Stimulated activated CD4-positive, alpha-beta T cell treated with anti-CD3 and anti-CD28 coated beads, TNF-alpha, amount 100 ng/mL, for 4 hours (primary cell): Measurements from ENCODE around the gene EPN1.

Experiments used
- DNase-seq, 3 experiments: peaks; one replicate each; pipeline ENCODE4 v3.0.0-alpha.2; 2020; ENCODE audit warnings: low read depth in 3 of 3

EPN1 gene

GRCh38 chr19:55679343-55680257, 4.6 kb downstream of the EPN1 start:
- DNase-seq: no peak

GRCh38 chr19:55680339-55681130, 5.5 kb downstream of the EPN1 start:
- DNase-seq: no peak

GRCh38 chr19:55681131-55682092, 6.4 kb downstream of the EPN1 start:
- no peak for DNase-seq

- no peak for DNase-seq
These were observed 8.6 kb downstream of the EPN1 start for GRCh38 chr19:55683449-55684261.

- DNase-seq: no peak
These were observed 10.1 kb downstream of the EPN1 start for GRCh38 chr19:55684946-55685681.

- DNase-seq: no peak
These were observed 10.8 kb downstream of the EPN1 start for GRCh38 chr19:55685776-55686175.

GRCh38 chr19:55686311-55687050, 11.5 kb downstream of the EPN1 start:
- DNase-seq: no peak

- DNase-seq: no peak
These were observed 12.5 kb downstream of the EPN1 start for GRCh38 chr19:55687281-55688201.

GRCh38 chr19:55688422-55689218, 13.6 kb downstream of the EPN1 start:
- DNase-seq: no peak

GRCh38 chr19:55689411-55690108, 14.5 kb downstream of the EPN1 start:
- no peak for DNase-seq

GRCh38 chr19:55690109-55690768, 15.2 kb downstream of the EPN1 start:
- DNase-seq: no peak

- DNase-seq: no peak
These were observed 15.9 kb downstream of the EPN1 start for GRCh38 chr19:55690769-55691545.

- no peak for DNase-seq
These were observed 16.8 kb downstream of the EPN1 start for GRCh38 chr19:55691561-55692481.

- no peak for DNase-seq
These were observed 17.7 kb downstream of the EPN1 start for GRCh38 chr19:55692681-55693081.
